NCI-H128 (cell line): ENCODE measurements around the gene FAM170B.

Experiments used
- DNase-seq: peaks from one replicate; lab custom pipeline; 2025; ENCODE audit not compliant: unreplicated experiment; lab: John Stamatoyannopoulos, UW

Gene FAM170B

GRCh38 chr10:49169776-49170175 lies 36.0 kb upstream of the FAM170B start:
- DNase-seq, result no peak

- no peak for DNase-seq
Measured at GRCh38 chr10:49168831-49169500, 35.1 kb upstream of the FAM170B start.

- no peak for DNase-seq
Measured at GRCh38 chr10:49168171-49168540, 34.3 kb upstream of the FAM170B start.

GRCh38 chr10:49167425-49168170 lies 33.8 kb upstream of the FAM170B start:
- no peak for DNase-seq

GRCh38 chr10:49166484-49167400 lies 32.9 kb upstream of the FAM170B start:
- no peak for DNase-seq

GRCh38 chr10:49165821-49166483 lies 32.1 kb upstream of the FAM170B start:
- no peak for DNase-seq

GRCh38 chr10:49165259-49165658 lies 31.4 kb upstream of the FAM170B start:
- no peak for DNase-seq

GRCh38 chr10:49164559-49165188 lies 30.9 kb upstream of the FAM170B start:
- no peak for DNase-seq

GRCh38 chr10:49163741-49164140 lies 29.9 kb upstream of the FAM170B start:
- no peak for DNase-seq

- no peak for DNase-seq
Measured at GRCh38 chr10:49162761-49163310, 29.0 kb upstream of the FAM170B start.

GRCh38 chr10:49162063-49162462 lies 28.2 kb upstream of the FAM170B start:
- DNase-seq, result no peak

- DNase-seq, result no peak
Measured at GRCh38 chr10:49161411-49161997, 27.7 kb upstream of the FAM170B start.

- DNase-seq, result no peak
Measured at GRCh38 chr10:49160814-49161213, 27.0 kb upstream of the FAM170B start.

GRCh38 chr10:49160110-49160509 lies 26.3 kb upstream of the FAM170B start:
- no peak for DNase-seq

- DNase-seq, result no peak
Measured at GRCh38 chr10:49158915-49159314, 25.1 kb upstream of the FAM170B start.

GRCh38 chr10:49158404-49158803 lies 24.6 kb upstream of the FAM170B start:
- DNase-seq, result no peak

GRCh38 chr10:49157229-49157628 lies 23.4 kb upstream of the FAM170B start:
- DNase-seq, result no peak

- DNase-seq, result no peak
Measured at GRCh38 chr10:49154641-49155040, 20.8 kb upstream of the FAM170B start.

- DNase-seq, result no peak
Measured at GRCh38 chr10:49153971-49154370, 20.1 kb upstream of the FAM170B start.

GRCh38 chr10:49153115-49153514 lies 19.3 kb upstream of the FAM170B start:
- DNase-seq, result no peak
